GM12878 (cell line): Measurements from ENCODE around the gene NLGN2. TPM values are rescaled to one million over a fixed set of nuclear protein-coding genes. Genes with fewer than 3 reads are reported as not detected.

Experiments
- ATAC-seq: fragments of 200-7000 bp; cut with Tn5 transposase; 3 replicates; pipeline ENCODE4 v1.9.1; 2020; ENCODE audit warnings: mild to moderate bottlenecking, moderate library complexity
- BruUV-seq: library from RNA; stranded (reverse); fragments of 400-500 nt; replicated peaks from 2 replicates; lab custom pipeline; 2021; lab: Mats Ljungman, UMichigan
- CTCF ChIA-PET: fragments of 300-600 bp; sonication (Branson Sonifier 250); formaldehyde crosslinking; extraction: SDS; loops from one replicate; lab custom pipeline; 2021; ENCODE audit warnings: inconsistent platforms; lab: Yijun Ruan, JAX
- POLR2A ChIA-PET: fragments of 350-600 bp; formaldehyde crosslinking; extraction: SDS; loops from one replicate; lab custom pipeline; 2021; ENCODE audit warnings: inconsistent platforms; lab: Charles Lee
- RAD21 ChIA-PET: fragments of 300-600 bp; sonication (Branson Sonifier 250); formaldehyde crosslinking; loops from one replicate; lab custom pipeline; 2023; ENCODE audit warnings: antibody characterized with exemption; ENCODE audit not compliant: unreplicated experiment; lab: Charles Lee
- SMC1A ChIA-PET: fragments of 300-600 bp; sonication (Branson Sonifier 250); formaldehyde crosslinking; loops from one replicate; lab custom pipeline; 2023; ENCODE audit not compliant: unreplicated experiment, uncharacterized antibody; lab: Charles Lee
- DNase-seq: peaks from one replicate; pipeline ENCODE4 v3.0.0-alpha.2; 2011; ENCODE audit warnings: low read depth, low spot score
- FAIRE-seq: peaks from 3 replicates; lab custom pipeline; 2011; peaks lifted over from hg19 to GRCh38; lab: Jason Lieb, UNC
- H2AFZ ChIP-seq: 2 replicates; pipeline ENCODE4 v1.6.0; 2011; ENCODE audit warnings: low read depth, low read length, control low read depth; ENCODE audit not compliant: control insufficient read depth
- H3K27ac ChIP-seq: 2 replicates; pipeline ENCODE4 v1.5.1; 2011; ENCODE audit warnings: control low read depth; ENCODE audit not compliant: control insufficient read depth, insufficient read depth
- H3K27me3 ChIP-seq, 2 experiments: replicated peaks in 1 of 2; 2 replicates each; pipeline versions ENCODE4 v1.6.0 to v1.6.1; 2011; ENCODE audit warnings: low read length in 1 of 2; ENCODE audit not compliant: control insufficient read depth in 2 of 2, insufficient read depth in 2 of 2
- H3K36me3 ChIP-seq, 2 experiments: 2 replicates each; pipeline ENCODE4 v1.5.1; 2011; ENCODE audit warnings: low read length in 1 of 2; ENCODE audit not compliant: control insufficient read depth in 2 of 2, insufficient read depth in 2 of 2
- H3K4me1 ChIP-seq: 2 replicates; pipeline ENCODE4 v1.6.1; 2011; ENCODE audit warnings: mild to moderate bottlenecking, low read length, moderate library complexity, mixed read lengths; ENCODE audit not compliant: control insufficient read depth, insufficient read depth
- H3K4me2 ChIP-seq: 2 replicates; pipeline ENCODE4 v1.6.0; 2011; ENCODE audit warnings: control low read depth; ENCODE audit not compliant: control insufficient read depth, insufficient read depth
- H3K4me3 ChIP-seq: fragments of 200-600 bp; sonication (generic); 2 replicates; pipeline ENCODE4 v1.5.1; 2016
- H3K79me2 ChIP-seq: 2 replicates; pipeline ENCODE4 v1.6.0; 2011; ENCODE audit warnings: low read length; ENCODE audit not compliant: control insufficient read depth, insufficient read depth
- H3K9ac ChIP-seq: 2 replicates; pipeline ENCODE4 v1.8.0; 2011; ENCODE audit warnings: low read length, control low read depth, mixed read lengths; ENCODE audit not compliant: control insufficient read depth, insufficient read depth
- H3K9me3 ChIP-seq: replicated peaks from 3 replicates; pipeline ENCODE4 v1.5.1; 2011; ENCODE audit warnings: mild to moderate bottlenecking, low read length; ENCODE audit not compliant: control insufficient read depth, insufficient read depth
- H4K20me1 ChIP-seq: 2 replicates; pipeline ENCODE4 v1.6.0; 2011; ENCODE audit not compliant: control insufficient read depth, insufficient read depth
- BCLAF1 ChIP-seq: fragments of 450-650 bp; IDR thresholded peaks from 2 replicates; pipeline ENCODE4 v1.6.1; 2017; ENCODE audit warnings: antibody characterized with exemption, mild to moderate bottlenecking, moderate library complexity
- CBX3 ChIP-seq: fragments of 200-600 bp; sonication (generic); IDR thresholded peaks from 2 replicates; pipeline ENCODE4 v1.6.1; 2016; ENCODE audit warnings: low read depth, borderline replicate concordance
- CHD1 ChIP-seq: IDR thresholded peaks from 2 replicates; pipeline ENCODE4 v1.6.1; 2012; ENCODE audit warnings: low read depth, low read length, improper control_type of control experiment
- E2F8 ChIP-seq: fragments of 450-650 bp; IDR thresholded peaks from 2 replicates; pipeline ENCODE4 v1.6.1; 2018; ENCODE audit warnings: mild to moderate bottlenecking, low read depth, moderate library complexity; ENCODE audit not compliant: partially characterized antibody
- ELK1 ChIP-seq: IDR thresholded peaks from 2 replicates; pipeline ENCODE4 v1.6.1; 2012; ENCODE audit warnings: low read depth, low read length, improper control_type of control experiment
- GATAD2B ChIP-seq: fragments of 450-650 bp; conservative IDR thresholded peaks from 2 replicates; pipeline ENCODE4 v1.6.1; 2017; ENCODE audit warnings: low read depth, mild to moderate bottlenecking, moderate library complexity
- HDAC6 ChIP-seq: fragments of 200-600 bp; sonication (generic); IDR thresholded peaks from one replicate; pipeline ENCODE4 v1.8.0; 2017; ENCODE audit warnings: antibody characterized with exemption; ENCODE audit not compliant: unreplicated experiment
- IKZF1 ChIP-seq: fragments of 450-650 bp; conservative IDR thresholded peaks from 2 replicates; pipeline ENCODE4 v1.6.1; 2017; ENCODE audit warnings: antibody characterized with exemption, mild to moderate bottlenecking
- MTA3 ChIP-seq: IDR thresholded peaks from 2 replicates; pipeline ENCODE4 v1.6.1; 2012; ENCODE audit warnings: low read length, inconsistent platforms, borderline replicate concordance
- PBX3 ChIP-seq: IDR thresholded peaks from 2 replicates; pipeline ENCODE4 v1.6.1; 2011; ENCODE audit warnings: mild to moderate bottlenecking, low read depth, low read length, moderate library complexity; ENCODE audit not compliant: insufficient replicate concordance
- PML ChIP-seq: IDR thresholded peaks from 2 replicates; pipeline ENCODE4 v1.6.1; 2012; ENCODE audit warnings: low read length, inconsistent platforms
- RUNX3 ChIP-seq: IDR thresholded peaks from 2 replicates; pipeline ENCODE4 v1.6.1; 2012; ENCODE audit warnings: low read length, inconsistent platforms
- ZBED1 ChIP-seq: IDR thresholded peaks from 2 replicates; pipeline ENCODE4 v1.6.1; 2016; ENCODE audit warnings: borderline replicate concordance
- ZBTB33 ChIP-seq: fragments of 450-650 bp; IDR thresholded peaks from 2 replicates; pipeline ENCODE4 v1.6.1; 2017; ENCODE audit warnings: mild to moderate bottlenecking
- ZSCAN29 ChIP-seq: fragments of 450-650 bp; IDR thresholded peaks from 2 replicates; pipeline ENCODE4 v1.6.1; 2017; ENCODE audit warnings: mild to moderate bottlenecking, moderate library complexity
- WGBS: methylation state at CpG from one replicate; pipeline ENCODE4 v1.1.6; 2016; ENCODE audit warnings: low lambda C conversion rate; ENCODE audit not compliant: insufficient replicate concordance, insufficient coverage; ENCODE audit errors: missing lambda C conversion rate; 5-methylcytosine and 5-hydroxymethylcytosine counted together
- in situ Hi-C: fragments of 300-500 bp; cut with MboI; formaldehyde crosslinking; loops from 9 replicates; pipeline ENCODE4 v1.14.3; 2018; ENCODE audit warnings: mixed read lengths
- intact Hi-C: fragments of 100-400 bp; cut with micrococcal nuclease; formaldehyde crosslinking; loops from one replicate; pipeline ENCODE4 v1.14.2; 2022; ENCODE audit not compliant: unreplicated experiment
- polyA plus RNA-seq, 11 experiments: library from polyadenylated mRNA; depleted of rRNA in 4 of 11; unstranded in 6 of 11; stranded (reverse) in 5 of 11; fragments of >200 nt; fragmentation: Nextera tagmentation in 4 of 11; fragmentation: Illumina TruSeq in 1 of 11; extraction: Ambion mirVana in 4 of 11; extraction: Trizol in 1 of 11; gene quantifications; 1 replicate in 1 of 11; 2 replicates in 10 of 11; pipeline versions ENCODE4 v1.2.1 to v1.2.3, GENCODE V29; 2011 to 2016; ENCODE audit warnings: inconsistent platforms in 2 of 11, missing spikeins in 2 of 11, low read depth in 1 of 11
- total RNA-seq, 4 experiments: library from RNA; depleted of rRNA in 3 of 4; stranded (reverse); fragments of >200 nt in 3 of 4; fragmentation: Illumina TruSeq in 1 of 4; extraction: Trizol in 1 of 4; gene quantifications; 2 replicates each; pipeline versions ENCODE4 v1.2.1 to v1.2.3, GENCODE V29; 2013 to 2021

Gene NLGN2
- total and polyA plus RNA-seq, 10 of the 15 experiments (the other 5 are each of a cell fraction or from before 2014, with no cell fraction given): 0.02 to 0.87 (median 0.11) TPM; not detected in 2

GRCh38 chr17:7361906-7362305 lies 45.7 kb upstream of the NLGN2 start:
- FAIRE-seq (no peak), ATAC-seq (no peak)
- Histone ChIP-seq H3K27ac (no peak overlapping the region), H2AFZ (no peak overlapping the region), H3K9me3 (no peaks in the 10 kb centered on the region), H3K4me1 (no peaks in the 10 kb centered on the region)
- TF ChIP-seq CHD1: no peak
- TF ChIP-seq IKZF1: no peak
- TF ChIP-seq CBX3: no peak
- TF ChIP-seq GATAD2B: no peak
- TF ChIP-seq ZBED1: no peak
- no peak for TF ChIP-seq ZSCAN29
- no peak for TF ChIP-seq MTA3
- no peak for TF ChIP-seq HDAC6
- no peak for TF ChIP-seq PBX3
- TF ChIP-seq E2F8: no peak
- TF ChIP-seq BCLAF1: no peak
- no peak for TF ChIP-seq ELK1
- TF ChIP-seq RUNX3: no peak
- TF ChIP-seq PML: no peak
- TF ChIP-seq ZBTB33: no peak
- TF ChIP-seq, all 136 proteins: peak for 0
- no peak for DNase-seq
- CTCF ChIA-PET: interaction anchor here (1.4 to 3.5 kb wide), 2 partner anchors 11 to 152 kb away, joined by 4 to 15 read pairs; no protein-coding TSS in a partner anchor
- H3K79me2 ChIP-seq: no peaks in the 10 kb centered on the region
- RAD21 ChIA-PET: interaction anchor here (0.9 to 1.0 kb wide), 2 partner anchors 8 to 198 kb away, joined by 3 to 4 read pairs; no protein-coding TSS in a partner anchor
- SMC1A ChIA-PET: interaction anchor here (1.0 kb wide), 1 partner anchor 104 kb away, joined by 3 read pairs; no protein-coding TSS in a partner anchor
- in situ Hi-C loops: no loop called here
- 12% methylated on average over 3 of the region's 3 CpGs for WGBS
- H3K4me2 ChIP-seq: no peak overlapping the region
- no TSS peak for BruUV-seq
- no peak overlapping the region for H3K9ac ChIP-seq
- H4K20me1 ChIP-seq: no peaks in the 10 kb centered on the region
- no peak overlapping the region for H3K4me3 ChIP-seq
- intact Hi-C loops: no loop called here
- POLR2A ChIA-PET: interaction anchor here (0.7 to 1.0 kb wide), 2 partner anchors 41 to 98 kb away, joined by 4 to 6 read pairs; partner anchors contain the start of gene TMEM256
- H3K36me3 ChIP-seq: no peaks in the 10 kb centered on the region
- no peaks in the 10 kb centered on the region for H3K27me3 ChIP-seq
